ENCODE data around the gene CMIP. TPM values are rescaled to one million over a fixed set of nuclear protein-coding genes. Genes with fewer than 3 reads are reported as not detected.
A peak's percentile ranks its signal among the peaks of the same experiment; 100 is the strongest.

The CMIP gene
- total RNA-seq, 1 experiment from 2014 or later, result 25.7 TPM

DNA sequence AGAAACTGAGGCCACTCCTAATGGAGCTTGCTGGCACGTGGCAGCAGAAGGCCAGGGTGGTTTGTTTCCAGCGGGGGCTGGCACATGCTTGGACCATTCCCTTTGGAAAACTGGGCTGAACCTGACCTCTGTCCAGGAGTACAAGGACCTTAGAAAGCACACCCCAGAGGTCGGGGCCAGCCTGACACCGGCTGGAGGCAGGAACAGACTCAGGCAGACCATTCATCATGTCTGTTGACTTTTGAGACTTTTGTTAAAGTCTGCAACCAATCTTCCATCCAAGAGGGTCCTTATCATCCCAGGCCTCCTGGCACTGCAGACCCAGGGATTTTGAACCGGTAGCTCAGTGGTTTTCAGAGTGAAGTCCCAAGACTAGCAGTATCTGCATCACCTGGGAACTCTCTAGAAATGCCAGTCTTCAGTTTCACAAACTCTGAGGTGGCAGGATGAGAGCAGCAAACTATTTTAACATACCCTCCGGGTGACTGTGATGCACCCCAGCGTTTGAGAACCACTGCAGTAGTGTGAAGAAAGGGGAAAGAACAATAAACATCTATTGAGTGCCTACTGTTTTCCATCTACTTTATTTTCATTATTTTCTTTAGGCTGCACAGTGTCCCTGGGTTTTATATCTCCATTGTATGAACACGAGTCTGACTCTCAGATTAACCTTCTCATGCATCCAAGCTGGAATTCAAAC is 189.2 kb downstream of the CMIP start:
- H3K4me3 ChIP-seq (ENCODE audit: low read length), result no peak overlapping the region
- DNase-seq (no peak), ATAC-seq (no peak)
- H3K9me2 ChIP-seq (replicated peaks; ENCODE audit: low read length), result no peaks in the 10 kb centered on the region
- no peak for TF ChIP-seq EZH2 (IDR thresholded peaks at IDR 0.05; ENCODE audit: low read length, unreplicated experiment)
- no peak for TF ChIP-seq EZH2phosphoT487 (IDR thresholded peaks at IDR 0.05; ENCODE audit: borderline replicate concordance, low read length)
- TF ChIP-seq, protein P1, sequence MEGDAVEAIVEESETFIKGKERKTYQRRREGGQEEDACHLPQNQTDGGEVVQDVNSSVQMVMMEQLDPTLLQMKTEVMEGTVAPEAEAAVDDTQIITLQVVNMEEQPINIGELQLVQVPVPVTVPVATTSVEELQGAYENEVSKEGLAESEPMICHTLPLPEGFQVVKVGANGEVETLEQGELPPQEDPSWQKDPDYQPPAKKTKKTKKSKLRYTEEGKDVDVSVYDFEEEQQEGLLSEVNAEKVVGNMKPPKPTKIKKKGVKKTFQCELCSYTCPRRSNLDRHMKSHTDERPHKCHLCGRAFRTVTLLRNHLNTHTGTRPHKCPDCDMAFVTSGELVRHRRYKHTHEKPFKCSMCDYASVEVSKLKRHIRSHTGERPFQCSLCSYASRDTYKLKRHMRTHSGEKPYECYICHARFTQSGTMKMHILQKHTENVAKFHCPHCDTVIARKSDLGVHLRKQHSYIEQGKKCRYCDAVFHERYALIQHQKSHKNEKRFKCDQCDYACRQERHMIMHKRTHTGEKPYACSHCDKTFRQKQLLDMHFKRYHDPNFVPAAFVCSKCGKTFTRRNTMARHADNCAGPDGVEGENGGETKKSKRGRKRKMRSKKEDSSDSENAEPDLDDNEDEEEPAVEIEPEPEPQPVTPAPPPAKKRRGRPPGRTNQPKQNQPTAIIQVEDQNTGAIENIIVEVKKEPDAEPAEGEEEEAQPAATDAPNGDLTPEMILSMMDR (conservative IDR thresholded peaks at IDR 0.05; ENCODE audit: low read depth, low read length), result no peak
- 0 out of 2 replicates have a peak, but pooled peaks cover 5% of the 10 kb centered on the region for H3K36me3 ChIP-seq (ENCODE audit: low read depth, low read length)
- H3K27ac ChIP-seq (ENCODE audit: low read length), result peak overlapping the region; percentile 90
- POLR2A ChIA-PET (ENCODE audit: unreplicated experiment), result no interaction called here
- BruUV-seq (replicated peaks), result no TSS peak
- CTCF ChIA-PET, result no interaction called here
- peak overlapping the region; percentile 66 for H3K9ac ChIP-seq (ENCODE audit: low read length)
- no peak overlapping the region for H2AFZ ChIP-seq (ENCODE audit: low read length)
- no peaks in the 10 kb centered on the region for H3K27me3 ChIP-seq (ENCODE audit: low read length)
- no peaks in the 10 kb centered on the region for H4K20me1 ChIP-seq (ENCODE audit: low read length)
- peaks cover 63% of the 10 kb centered on the region for H3K79me2 ChIP-seq (ENCODE audit: low read length)
- peak overlapping the region; percentile 67 for H3K4me2 ChIP-seq (ENCODE audit: low read length)
- no peaks in the 10 kb centered on the region for H3F3A ChIP-seq (ENCODE audit: low read length, unreplicated experiment)
- intact Hi-C loops (cut with micrococcal nuclease), result loop anchor here (2.0 kb wide), 1 partner anchor 53 kb away; no protein-coding TSS in a partner anchor
- H3K4me1 ChIP-seq (ENCODE audit: insufficient read depth, low read length), result peaks cover 18% of the 10 kb centered on the region
- H3K9me3 ChIP-seq (ENCODE audit: low read length), result no peaks in the 10 kb centered on the region

DNA sequence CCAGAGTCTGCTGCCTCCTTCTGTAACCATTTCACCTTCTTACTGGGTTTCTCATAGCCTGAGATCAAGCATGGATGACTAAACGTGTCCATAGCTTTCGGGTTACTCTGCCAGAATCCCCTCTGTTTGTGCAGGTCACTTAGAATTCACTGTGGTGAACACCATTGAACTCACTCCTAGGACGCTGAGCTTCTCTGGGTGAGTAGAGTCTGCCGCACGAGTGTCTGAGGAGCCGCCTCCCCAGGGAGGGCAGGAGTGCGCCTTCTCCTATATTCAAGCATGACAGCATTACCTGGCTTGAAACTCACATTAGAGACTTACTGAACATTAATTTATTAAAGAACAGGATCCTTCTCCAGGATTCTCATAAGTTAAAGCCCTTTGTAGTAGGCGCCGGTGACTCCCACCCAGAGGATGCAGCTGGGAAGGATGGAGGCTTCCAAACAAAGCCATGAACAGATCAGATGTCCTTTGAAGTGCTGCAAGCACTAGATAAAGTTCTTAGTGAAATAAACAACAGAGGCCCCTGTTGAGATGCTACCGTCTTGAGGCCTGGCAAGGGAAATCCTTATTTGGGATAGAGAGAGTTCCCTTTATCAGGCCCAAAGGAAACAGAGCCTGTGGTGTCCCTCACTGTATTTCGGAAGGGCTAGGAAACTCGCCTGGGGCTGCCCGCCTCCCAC is 189.9 kb downstream of the CMIP start:
- Histone ChIP-seq H2AFZ (ENCODE audit: low read length) (no peak overlapping the region), H3K4me3 (ENCODE audit: low read length) (no peak overlapping the region), H4K20me1 (ENCODE audit: low read length) (no peaks in the 10 kb centered on the region), H3K27ac (ENCODE audit: low read length) (no peak overlapping the region), H3K36me3 (ENCODE audit: low read depth, low read length) (0 out of 2 replicates have a peak, but pooled peaks cover 5% of the 10 kb centered on the region), H3K79me2 (ENCODE audit: low read length) (peaks cover 70% of the 10 kb centered on the region), H3K4me1 (ENCODE audit: insufficient read depth, low read length) (peaks cover 18% of the 10 kb centered on the region), H3K9me3 (ENCODE audit: low read length) (no peaks in the 10 kb centered on the region), H3F3A (ENCODE audit: low read length, unreplicated experiment) (no peaks in the 10 kb centered on the region), H3K9ac (ENCODE audit: low read length) (no peak overlapping the region), H3K9me2 (replicated peaks; ENCODE audit: low read length) (no peaks in the 10 kb centered on the region), H3K4me2 (ENCODE audit: low read length) (no peak overlapping the region), H3K27me3 (ENCODE audit: low read length) (no peaks in the 10 kb centered on the region)
- DNase-seq (no peak), ATAC-seq (no peak)
- TF ChIP-seq, protein P1 (conservative IDR thresholded peaks at IDR 0.05; ENCODE audit: low read depth, low read length), result no peak
- TF ChIP-seq EZH2 (IDR thresholded peaks at IDR 0.05; ENCODE audit: low read length, unreplicated experiment), result no peak
- no peak for TF ChIP-seq EZH2phosphoT487 (IDR thresholded peaks at IDR 0.05; ENCODE audit: borderline replicate concordance, low read length)
- BruUV-seq (replicated peaks), result no TSS peak
- ChIA-PET CTCF (no interaction called here), POLR2A (ENCODE audit: unreplicated experiment) (no interaction called here)
- intact Hi-C loops (cut with micrococcal nuclease), result no loop called here
